ENCODE measurements around the gene CNTFR.

- no peak for TF ChIP-seq CTCF (IDR thresholded peaks at IDR 0.05; ENCODE audit: insufficient read depth, low read length)
- TF ChIP-seq REST (IDR thresholded peaks at IDR 0.05; ENCODE audit: insufficient replicate concordance, low read depth): no peak
Measured at GRCh38 chr9:34563262-34563661, 26.3 kb downstream of the CNTFR start.
